Upper lobe of left lung (tissue), 6 donors: ENCODE data around the gene NAP1L4. TPM values are rescaled to one million over a fixed set of nuclear protein-coding genes. Genes with fewer than 3 reads are reported as not detected.

Source experiments
- ATAC-seq, 2 donors: fragments of 200-7000 bp; cut with Tn5 transposase; one replicate each; pipeline ENCODE4 v1.9.1; 2022; ENCODE audit warnings: mild to moderate bottlenecking in 2 of 2, moderate library complexity in 2 of 2; ENCODE audit not compliant: low FRiP score in 2 of 2
- DNase-seq, 2 donors: peaks; one replicate each; pipeline ENCODE4 v3.0.0-alpha.2; 2019 to 2020
- H3K27ac ChIP-seq, 4 donors: fragments of 200-600 bp; sonication (generic); one replicate each; pipeline ENCODE4 v1.5.1; 2016 to 2019
- H3K27me3 ChIP-seq, 4 donors: fragments of 200-600 bp; sonication (generic); one replicate each; pipeline ENCODE4 v1.5.1; 2017 to 2019
- H3K36me3 ChIP-seq, 4 donors: fragments of 200-600 bp; sonication (generic); one replicate each; pipeline ENCODE4 v1.5.1; 2016 to 2019
- H3K4me1 ChIP-seq, 4 donors: fragments of 200-600 bp; sonication (generic); one replicate each; pipeline ENCODE4 v1.5.1; 2018 to 2019
- H3K4me3 ChIP-seq, 4 donors: fragments of 200-600 bp; sonication (generic); one replicate each; pipeline ENCODE4 v1.5.1; 2017 to 2019; ENCODE audit warnings: mild to moderate bottlenecking in 2 of 4, moderate library complexity in 1 of 4
- H3K9me3 ChIP-seq, 4 donors: fragments of 200-600 bp; sonication (generic); one replicate each; pipeline ENCODE4 v1.5.1; 2018 to 2019
- CTCF ChIP-seq, 6 experiments: fragments of 450-650 bp in 4 of 6; fragments of 200-600 bp in 2 of 6; sonication (generic) in 2 of 6; IDR thresholded peaks; one replicate each; pipeline ENCODE4 v1.5.1; 2016 to 2019; ENCODE audit warnings: antibody characterized with exemption in 6 of 6
- EP300 ChIP-seq, 4 donors: sonication (generic); formaldehyde crosslinking; IDR thresholded peaks; one replicate each; pipeline ENCODE4 v1.5.1; 2017; ENCODE audit warnings: antibody characterized with exemption in 4 of 4, control low read depth in 2 of 4
- POLR2A ChIP-seq, 4 donors: fragments of 450-650 bp; IDR thresholded peaks; one replicate each; pipeline ENCODE4 v1.5.1; 2016 to 2017; ENCODE audit warnings: antibody characterized with exemption in 4 of 4, mild to moderate bottlenecking in 2 of 4
- POLR2AphosphoS5 ChIP-seq, 2 donors: sonication (generic); formaldehyde crosslinking; IDR thresholded peaks; one replicate each; pipeline ENCODE4 v1.5.1; 2017; ENCODE audit warnings: antibody characterized with exemption in 2 of 2
- WGBS, 2 donors: methylation state at CpG; one replicate each; pipeline ENCODE4 v1.1.5; 2017 to 2018; 5-methylcytosine and 5-hydroxymethylcytosine counted together
- total RNA-seq, 6 donors: library from RNA; depleted of rRNA in 4 of 6; stranded (reverse); fragments of >200 nt in 4 of 6; gene quantifications; one replicate each; pipeline versions ENCODE4 v1.1.0 to v1.2.1, GENCODE V29; 2016 to 2021
- donor health status: DM: no; HTN: no; CAD: no; lungs with moderate emphysema.
- donor health status: DM: no; HTN: yes; CAD: no; lungs with severe emphysema.

Gene NAP1L4
- total RNA-seq, 6 donors from 2014 or later: 81.1 to 194 (median 103) TPM

- no peaks in the 10 kb centered on the region for H3K27me3 ChIP-seq
- no peak for TF ChIP-seq EP300 (IDR thresholded peaks at IDR 0.05)
- no peak for TF ChIP-seq POLR2AphosphoS5 (IDR thresholded peaks at IDR 0.05)
- TF ChIP-seq CTCF (IDR thresholded peaks at IDR 0.05): no peak
- TF ChIP-seq POLR2A (IDR thresholded peaks at IDR 0.05): no peak
- DNase-seq: peak in 1 of 2 donors; percentile 63
- H3K36me3 ChIP-seq: no peaks in the 10 kb centered on the region
- H3K4me1 ChIP-seq: peaks cover 0 to 8% (median 5%) of the 10 kb centered on the region in 4 donors
- WGBS, 2 donors: 90% methylated on average over 9 of the region's 9 CpGs; no CpG with 5 or more reads in 1 of the 2 donors
- no peaks in the 10 kb centered on the region for H3K9me3 ChIP-seq
- H3K27ac ChIP-seq: no peak overlapping the region
- ATAC-seq: no peak
- H3K4me3 ChIP-seq: no peak overlapping the region
These were observed 72.9 kb downstream of the NAP1L4 start for GRCh38 chr11:2919188-2919587.

- H3K9me3 ChIP-seq: no peaks in the 10 kb centered on the region
- ATAC-seq (no peak), DNase-seq (peak in 1 of 2 donors; percentile 79)
- H3K27ac ChIP-seq: no peak overlapping the region
- no peaks in the 10 kb centered on the region for H3K36me3 ChIP-seq
- TF ChIP-seq POLR2A (IDR thresholded peaks at IDR 0.05) (no peak), EP300 (IDR thresholded peaks at IDR 0.05) (no peak), POLR2AphosphoS5 (IDR thresholded peaks at IDR 0.05) (no peak), CTCF (IDR thresholded peaks at IDR 0.05) (no peak)
- peaks cover under 1 to 19% (median 12%) of the 10 kb centered on the region in 4 donors for H3K4me1 ChIP-seq
- no peak overlapping the region for H3K4me3 ChIP-seq
- H3K27me3 ChIP-seq: no peaks in the 10 kb centered on the region
- WGBS, 2 donors: 83 to 88% methylated on average over 12 to 25 of the region's 25 CpGs
These were observed 74.2 kb downstream of the NAP1L4 start for GRCh38 chr11:2917842-2918490.

- no peak for ATAC-seq
- peak in 1 of 2 donors; percentile 74 for DNase-seq
- H3K27me3 ChIP-seq: no peaks in the 10 kb centered on the region
- H3K9me3 ChIP-seq: no peaks in the 10 kb centered on the region
- H3K4me3 ChIP-seq: no peak overlapping the region
- TF ChIP-seq POLR2A (IDR thresholded peaks at IDR 0.05): no peak
- TF ChIP-seq POLR2AphosphoS5 (IDR thresholded peaks at IDR 0.05): no peak
- no peak for TF ChIP-seq CTCF (IDR thresholded peaks at IDR 0.05)
- TF ChIP-seq EP300 (IDR thresholded peaks at IDR 0.05): no peak
- WGBS, 2 donors: 88 to 90% methylated on average over 12 to 16 of the region's 16 CpGs
- H3K27ac ChIP-seq: no peak overlapping the region
- peaks cover 6 to 22% (median 18%) of the 10 kb centered on the region in 4 donors for H3K4me1 ChIP-seq
- no peaks in the 10 kb centered on the region for H3K36me3 ChIP-seq
These were observed 75.1 kb downstream of the NAP1L4 start for GRCh38 chr11:2916892-2917645.

- Histone ChIP-seq H3K27ac (no peak overlapping the region), H3K36me3 (no peaks in the 10 kb centered on the region), H3K27me3 (no peaks in the 10 kb centered on the region), H3K4me3 (no peak overlapping the region), H3K9me3 (no peaks in the 10 kb centered on the region), H3K4me1 (peaks cover 7 to 30% (median 23%) of the 10 kb centered on the region in 4 donors)
- ATAC-seq (no peak), DNase-seq (peak in 1 of 2 donors; percentile 71)
- 84 to 87% methylated on average over 9 to 16 of the region's 20 CpGs for WGBS, 2 donors
- TF ChIP-seq EP300 (IDR thresholded peaks at IDR 0.05): no peak
- TF ChIP-seq CTCF (IDR thresholded peaks at IDR 0.05): no peak
- no peak for TF ChIP-seq POLR2A (IDR thresholded peaks at IDR 0.05)
- no peak for TF ChIP-seq POLR2AphosphoS5 (IDR thresholded peaks at IDR 0.05)
These were observed 75.8 kb downstream of the NAP1L4 start for GRCh38 chr11:2916114-2916891.
